Measurements from ENCODE around the gene CREB3L4.

DNA sequence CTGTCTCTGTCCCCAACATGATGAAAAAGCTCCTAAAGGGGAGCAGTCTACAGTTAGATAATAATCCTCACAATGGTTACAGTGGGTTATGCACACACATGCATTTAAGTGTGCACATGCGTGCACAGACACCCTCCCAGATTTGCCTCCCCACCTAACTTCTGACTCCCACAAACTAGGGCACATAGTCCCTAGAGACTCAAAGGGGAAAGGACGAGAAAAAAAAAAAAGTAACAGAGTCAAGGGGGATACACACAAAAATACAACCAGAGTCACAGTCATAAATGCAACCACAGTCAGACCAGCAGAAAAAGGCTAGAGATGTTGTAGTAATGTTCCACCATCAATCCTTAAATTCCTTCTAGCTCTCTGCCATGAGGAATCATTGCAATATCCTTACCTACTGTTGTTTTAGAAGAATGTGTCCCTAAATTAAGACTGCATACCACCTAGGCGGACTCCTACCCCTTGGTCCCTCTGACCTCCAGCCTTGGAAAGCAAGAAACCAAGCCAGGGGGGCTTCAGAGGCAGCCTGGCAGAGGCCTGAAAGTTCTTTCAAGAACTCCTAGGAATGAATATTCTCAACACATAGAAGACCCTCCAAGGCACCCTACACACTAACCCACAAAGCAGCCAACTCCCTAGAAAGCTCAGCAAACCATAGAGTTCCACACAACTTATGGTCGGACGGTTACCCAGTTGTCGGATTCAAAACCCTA is 10.5 kb upstream of the CREB3L4 start:
- TF ChIP-seq ZC3H10 (CRISPR knock-in tag; IDR thresholded peaks at IDR 0.05) (no peak), ZNF70 (CRISPR knock-in tag; IDR thresholded peaks at IDR 0.05) (no peak), ZFP3 (CRISPR knock-in tag; IDR thresholded peaks at IDR 0.05) (no peak), RARB (CRISPR knock-in tag; IDR thresholded peaks at IDR 0.05) (no peak), ZFP30 (CRISPR knock-in tag; IDR thresholded peaks at IDR 0.05) (no peak), GLIS3 (CRISPR knock-in tag; IDR thresholded peaks at IDR 0.05) (no peak)
- TF ChIP-seq, protein P1, sequence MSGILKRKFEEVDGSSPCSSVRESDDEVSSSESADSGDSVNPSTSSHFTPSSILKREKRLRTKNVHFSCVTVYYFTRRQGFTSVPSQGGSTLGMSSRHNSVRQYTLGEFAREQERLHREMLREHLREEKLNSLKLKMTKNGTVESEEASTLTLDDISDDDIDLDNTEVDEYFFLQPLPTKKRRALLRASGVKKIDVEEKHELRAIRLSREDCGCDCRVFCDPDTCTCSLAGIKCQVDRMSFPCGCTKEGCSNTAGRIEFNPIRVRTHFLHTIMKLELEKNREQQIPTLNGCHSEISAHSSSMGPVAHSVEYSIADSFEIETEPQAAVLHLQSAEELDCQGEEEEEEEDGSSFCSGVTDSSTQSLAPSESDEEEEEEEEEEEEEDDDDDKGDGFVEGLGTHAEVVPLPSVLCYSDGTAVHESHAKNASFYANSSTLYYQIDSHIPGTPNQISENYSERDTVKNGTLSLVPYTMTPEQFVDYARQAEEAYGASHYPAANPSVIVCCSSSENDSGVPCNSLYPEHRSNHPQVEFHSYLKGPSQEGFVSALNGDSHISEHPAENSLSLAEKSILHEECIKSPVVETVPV (CRISPR knock-in tag; IDR thresholded peaks at IDR 0.05), result no peak
- TF ChIP-seq, protein P2, sequence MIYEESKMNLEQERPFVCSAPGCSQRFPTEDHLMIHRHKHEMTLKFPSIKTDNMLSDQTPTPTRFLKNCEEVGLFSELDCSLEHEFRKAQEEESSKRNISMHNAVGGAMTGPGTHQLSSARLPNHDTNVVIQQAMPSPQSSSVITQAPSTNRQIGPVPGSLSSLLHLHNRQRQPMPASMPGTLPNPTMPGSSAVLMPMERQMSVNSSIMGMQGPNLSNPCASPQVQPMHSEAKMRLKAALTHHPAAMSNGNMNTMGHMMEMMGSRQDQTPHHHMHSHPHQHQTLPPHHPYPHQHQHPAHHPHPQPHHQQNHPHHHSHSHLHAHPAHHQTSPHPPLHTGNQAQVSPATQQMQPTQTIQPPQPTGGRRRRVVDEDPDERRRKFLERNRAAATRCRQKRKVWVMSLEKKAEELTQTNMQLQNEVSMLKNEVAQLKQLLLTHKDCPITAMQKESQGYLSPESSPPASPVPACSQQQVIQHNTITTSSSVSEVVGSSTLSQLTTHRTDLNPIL (CRISPR knock-in tag; IDR thresholded peaks at IDR 0.05; ENCODE audit: low read depth), result no peak
- TF ChIP-seq, protein P3, sequence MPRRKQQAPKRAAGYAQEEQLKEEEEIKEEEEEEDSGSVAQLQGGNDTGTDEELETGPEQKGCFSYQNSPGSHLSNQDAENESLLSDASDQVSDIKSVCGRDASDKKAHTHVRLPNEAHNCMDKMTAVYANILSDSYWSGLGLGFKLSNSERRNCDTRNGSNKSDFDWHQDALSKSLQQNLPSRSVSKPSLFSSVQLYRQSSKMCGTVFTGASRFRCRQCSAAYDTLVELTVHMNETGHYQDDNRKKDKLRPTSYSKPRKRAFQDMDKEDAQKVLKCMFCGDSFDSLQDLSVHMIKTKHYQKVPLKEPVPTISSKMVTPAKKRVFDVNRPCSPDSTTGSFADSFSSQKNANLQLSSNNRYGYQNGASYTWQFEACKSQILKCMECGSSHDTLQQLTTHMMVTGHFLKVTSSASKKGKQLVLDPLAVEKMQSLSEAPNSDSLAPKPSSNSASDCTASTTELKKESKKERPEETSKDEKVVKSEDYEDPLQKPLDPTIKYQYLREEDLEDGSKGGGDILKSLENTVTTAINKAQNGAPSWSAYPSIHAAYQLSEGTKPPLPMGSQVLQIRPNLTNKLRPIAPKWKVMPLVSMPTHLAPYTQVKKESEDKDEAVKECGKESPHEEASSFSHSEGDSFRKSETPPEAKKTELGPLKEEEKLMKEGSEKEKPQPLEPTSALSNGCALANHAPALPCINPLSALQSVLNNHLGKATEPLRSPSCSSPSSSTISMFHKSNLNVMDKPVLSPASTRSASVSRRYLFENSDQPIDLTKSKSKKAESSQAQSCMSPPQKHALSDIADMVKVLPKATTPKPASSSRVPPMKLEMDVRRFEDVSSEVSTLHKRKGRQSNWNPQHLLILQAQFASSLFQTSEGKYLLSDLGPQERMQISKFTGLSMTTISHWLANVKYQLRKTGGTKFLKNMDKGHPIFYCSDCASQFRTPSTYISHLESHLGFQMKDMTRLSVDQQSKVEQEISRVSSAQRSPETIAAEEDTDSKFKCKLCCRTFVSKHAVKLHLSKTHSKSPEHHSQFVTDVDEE (CRISPR knock-in tag; IDR thresholded peaks at IDR 0.05), result no peak
- TF ChIP-seq, protein P4, sequence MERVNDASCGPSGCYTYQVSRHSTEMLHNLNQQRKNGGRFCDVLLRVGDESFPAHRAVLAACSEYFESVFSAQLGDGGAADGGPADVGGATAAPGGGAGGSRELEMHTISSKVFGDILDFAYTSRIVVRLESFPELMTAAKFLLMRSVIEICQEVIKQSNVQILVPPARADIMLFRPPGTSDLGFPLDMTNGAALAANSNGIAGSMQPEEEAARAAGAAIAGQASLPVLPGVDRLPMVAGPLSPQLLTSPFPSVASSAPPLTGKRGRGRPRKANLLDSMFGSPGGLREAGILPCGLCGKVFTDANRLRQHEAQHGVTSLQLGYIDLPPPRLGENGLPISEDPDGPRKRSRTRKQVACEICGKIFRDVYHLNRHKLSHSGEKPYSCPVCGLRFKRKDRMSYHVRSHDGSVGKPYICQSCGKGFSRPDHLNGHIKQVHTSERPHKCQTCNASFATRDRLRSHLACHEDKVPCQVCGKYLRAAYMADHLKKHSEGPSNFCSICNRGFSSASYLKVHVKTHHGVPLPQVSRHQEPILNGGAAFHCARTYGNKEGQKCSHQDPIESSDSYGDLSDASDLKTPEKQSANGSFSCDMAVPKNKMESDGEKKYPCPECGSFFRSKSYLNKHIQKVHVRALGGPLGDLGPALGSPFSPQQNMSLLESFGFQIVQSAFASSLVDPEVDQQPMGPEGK (CRISPR knock-in tag; IDR thresholded peaks at IDR 0.05; ENCODE audit: borderline replicate concordance), result no peak

Measured in SK-N-SH treated with all-trans-retinoic acid at 6 μM for 48 hours (cell line).